H1 (cell line): ENCODE results near the gene ZNF513. TPM values are rescaled to one million over a fixed set of nuclear protein-coding genes. Genes with fewer than 3 reads are reported as not detected.

Source experiments
- CTCF ChIA-PET: fragments of 300-600 bp; sonication (Branson Sonifier 250); formaldehyde crosslinking; loops from one replicate; lab custom pipeline; 2021; ENCODE audit not compliant: partially characterized antibody; lab: Charles Lee
- POLR2A ChIA-PET: fragments of 300-600 bp; sonication (Branson Sonifier 250); formaldehyde crosslinking; loops from one replicate; lab custom pipeline; 2021; ENCODE audit warnings: inconsistent platforms; ENCODE audit not compliant: partially characterized antibody; lab: Charles Lee
- DNase-seq, 2 experiments: peaks; one replicate each; pipeline versions ENCODE4 v3.0.0 to v3.0.0-alpha.2; 2010 to 2022; ENCODE audit warnings: low spot score in 2 of 2, low read depth in 1 of 2, mixed read lengths in 1 of 2
- FAIRE-seq: peaks from 2 replicates; lab custom pipeline; 2011; peaks lifted over from hg19 to GRCh38; lab: Jason Lieb, UNC
- H2AFZ ChIP-seq: 2 replicates; pipeline ENCODE4 v1.8.1; 2012; ENCODE audit warnings: low read length, inconsistent platforms
- H2AK5ac ChIP-seq: 2 replicates; pipeline ENCODE4 v1.6.1; 2013; ENCODE audit warnings: low read depth, low read length
- H2BK120ac ChIP-seq: replicated peaks from 2 replicates; pipeline ENCODE3; 2013; ENCODE audit warnings: low read depth, low read length, inconsistent platforms
- H2BK12ac ChIP-seq: 2 replicates; pipeline ENCODE4 v1.6.1; 2013; ENCODE audit warnings: low read depth, low read length
- H2BK15ac ChIP-seq: 2 replicates; pipeline ENCODE4 v1.6.1; 2013; ENCODE audit warnings: low read length
- H2BK20ac ChIP-seq: 2 replicates; pipeline ENCODE4 v1.6.1; 2013; ENCODE audit warnings: low read length
- H2BK5ac ChIP-seq: 2 replicates; pipeline ENCODE4 v1.6.1; 2013; ENCODE audit warnings: low read depth, low read length
- H3K14ac ChIP-seq: 2 replicates; pipeline ENCODE4 v1.6.1; 2013; ENCODE audit warnings: inconsistent platforms; ENCODE audit not compliant: insufficient read length
- H3K18ac ChIP-seq: 2 replicates; pipeline ENCODE4 v1.6.1; 2013; ENCODE audit warnings: low read length; ENCODE audit errors: extremely low read depth
- H3K23ac ChIP-seq: 2 replicates; pipeline ENCODE4 v1.6.1; 2013; ENCODE audit warnings: inconsistent platforms; ENCODE audit not compliant: insufficient read length
- H3K23me2 ChIP-seq: 2 replicates; pipeline ENCODE4 v1.6.1; 2013; ENCODE audit warnings: low read depth, low read length
- H3K27ac ChIP-seq: 2 replicates; pipeline ENCODE4 v1.6.1; 2011; ENCODE audit warnings: low read depth, low read length, inconsistent platforms
- H3K27me3 ChIP-seq, 4 experiments: replicated peaks in 1 of 4; 1 replicate in 1 of 4; 2 replicates in 3 of 4; pipeline versions ENCODE4 v1.6.1 to v1.8.1; 2011 to 2013; ENCODE audit warnings: low read length in 3 of 4, mild to moderate bottlenecking in 3 of 4, inconsistent platforms in 2 of 4, mixed read lengths in 2 of 4, moderate library complexity in 1 of 4; ENCODE audit not compliant: control insufficient read depth in 3 of 4, insufficient read depth in 3 of 4; ENCODE audit errors: extremely low read depth in 1 of 4
- H3K36me3 ChIP-seq, 4 experiments: 2 replicates each; pipeline versions ENCODE4 v1.6.1 to v1.8.1; 2011 to 2013; ENCODE audit warnings: mild to moderate bottlenecking in 4 of 4, low read length in 3 of 4, moderate library complexity in 2 of 4, control low read depth in 1 of 4, inconsistent platforms in 1 of 4; ENCODE audit not compliant: insufficient read depth in 4 of 4, control insufficient read depth in 2 of 4
- H3K4ac ChIP-seq: replicated peaks from 2 replicates; pipeline ENCODE3; 2013; ENCODE audit warnings: low read length, low read depth, mixed read lengths, inconsistent platforms; ENCODE audit not compliant: insufficient read length
- H3K4me1 ChIP-seq, 4 experiments: replicated peaks in 1 of 4; 1 replicate in 1 of 4; 2 replicates in 3 of 4; pipeline versions ENCODE4 v1.6.1 to v1.8.1; 2011 to 2013; ENCODE audit warnings: low read length in 3 of 4, inconsistent platforms in 2 of 4, mixed read lengths in 1 of 4; ENCODE audit not compliant: insufficient read depth in 4 of 4, control insufficient read depth in 3 of 4
- H3K4me2 ChIP-seq, 2 experiments: 2 replicates each; pipeline versions ENCODE4 v1.6.1 to v1.8.1; 2011 to 2013; ENCODE audit warnings: low read depth in 2 of 2, low read length in 2 of 2, control low read depth in 1 of 2, inconsistent platforms in 1 of 2, mild to moderate bottlenecking in 1 of 2; ENCODE audit not compliant: insufficient read depth in 1 of 2
- H3K4me3 ChIP-seq, 4 experiments: fragments of 200-600, 300-600 bp in 1 of 4; sonication (generic), shearing (Covaris generic), sonication (Bioruptor Twin) in 1 of 4; 2 replicates each; pipeline versions ENCODE4 v1.5.1 to v1.8.1; 2011 to 2016; ENCODE audit warnings: low read length in 4 of 4, low read depth in 3 of 4, control low read depth in 2 of 4, inconsistent platforms in 2 of 4, mild to moderate bottlenecking in 2 of 4, mixed read lengths in 1 of 4, moderate library complexity in 1 of 4; ENCODE audit not compliant: insufficient read depth in 2 of 4; ENCODE audit errors: extremely low read depth in 1 of 4
- H3K56ac ChIP-seq: replicated peaks from 2 replicates; pipeline ENCODE3; 2013; ENCODE audit warnings: low read depth, mild to moderate bottlenecking, mixed read lengths, low read length, inconsistent platforms; ENCODE audit not compliant: insufficient read length
- H3K79me1 ChIP-seq: 2 replicates; pipeline ENCODE4 v1.6.1; 2013; ENCODE audit warnings: low read depth, low read length, control low read depth
- H3K79me2 ChIP-seq, 2 experiments: 2 replicates each; pipeline versions ENCODE4 v1.6.1 to v1.8.1; 2012 to 2013; ENCODE audit warnings: low read length in 2 of 2, mild to moderate bottlenecking in 2 of 2, inconsistent platforms in 1 of 2; ENCODE audit not compliant: insufficient read depth in 2 of 2, control insufficient read depth in 1 of 2
- H3K9ac ChIP-seq, 4 experiments: replicated peaks in 1 of 4; 1 replicate in 1 of 4; 2 replicates in 3 of 4; pipeline versions ENCODE4 v1.6.1 to v1.8.1; 2011 to 2013; ENCODE audit warnings: low read depth in 3 of 4, low read length in 3 of 4, control low read depth in 2 of 4, mild to moderate bottlenecking in 2 of 4, moderate library complexity in 2 of 4, inconsistent platforms in 1 of 4; ENCODE audit errors: extremely low read depth in 1 of 4
- H3K9me3 ChIP-seq, 2 experiments: 2 replicates each; pipeline versions ENCODE4 v1.6.1 to v1.8.1; 2012 to 2013; ENCODE audit warnings: mild to moderate bottlenecking in 2 of 2, moderate library complexity in 2 of 2, control low read depth in 1 of 2, inconsistent platforms in 1 of 2, low read depth in 1 of 2, low read length in 1 of 2, mixed read lengths in 1 of 2; ENCODE audit not compliant: insufficient read depth in 2 of 2
- H4K20me1 ChIP-seq, 2 experiments: replicated peaks in 1 of 2; 2 replicates each; pipeline versions ENCODE3 to v1.8.1; 2011 to 2013; ENCODE audit warnings: inconsistent platforms in 2 of 2, low read length in 2 of 2, mild to moderate bottlenecking in 1 of 2; ENCODE audit not compliant: insufficient read depth in 2 of 2, control insufficient read depth in 1 of 2
- H4K5ac ChIP-seq: 2 replicates; pipeline ENCODE4 v1.6.1; 2013; ENCODE audit warnings: low read length, low read depth, mixed read lengths, inconsistent platforms; ENCODE audit not compliant: insufficient read length
- H4K8ac ChIP-seq: 2 replicates; pipeline ENCODE4 v1.8.0; 2013; ENCODE audit warnings: mild to moderate bottlenecking, moderate library complexity, low read length, inconsistent platforms; ENCODE audit not compliant: insufficient read depth; ENCODE audit errors: extremely low read depth
- H4K91ac ChIP-seq: replicated peaks from 2 replicates; pipeline ENCODE3; 2013; ENCODE audit warnings: low read length, mixed read lengths, inconsistent platforms; ENCODE audit not compliant: insufficient read length
- CBX8 ChIP-seq: fragments of 300-800, 300-1000 bp; sonication (generic); IDR thresholded peaks from 2 replicates; pipeline ENCODE4 v1.7.1; 2016; ENCODE audit warnings: low read depth, low read length, borderline replicate concordance
- E2F6 ChIP-seq: IDR thresholded peaks from 2 replicates; pipeline ENCODE4 v1.6.1; 2012; ENCODE audit warnings: inconsistent platforms
- POLR2AphosphoS5 ChIP-seq: IDR thresholded peaks from 2 replicates; pipeline ENCODE4 v1.6.1; 2011; ENCODE audit warnings: low read depth, low read length
- TEAD4 ChIP-seq: IDR thresholded peaks from 2 replicates; pipeline ENCODE4 v1.6.1; 2012; ENCODE audit warnings: low read depth, low read length, inconsistent platforms, mixed read lengths
- WGBS, 2 experiments: shearing (Covaris generic) in 1 of 2; methylation state at CpG; one replicate each; pipeline versions ENCODE4 v1.1.6 to v1.1.7; 2013 to 2015; ENCODE audit warnings: low lambda C conversion rate in 2 of 2, mixed read lengths in 2 of 2, inconsistent platforms in 1 of 2, low coverage in 1 of 2, missing lambda C conversion rate in 1 of 2; ENCODE audit not compliant: insufficient replicate concordance in 2 of 2, insufficient coverage in 1 of 2, insufficient read length in 1 of 2; ENCODE audit errors: extremely low coverage in 1 of 2, missing lambda C conversion rate in 1 of 2; 5-methylcytosine and 5-hydroxymethylcytosine counted together
- polyA plus RNA-seq, 7 experiments: library from polyadenylated mRNA; depleted of rRNA in 3 of 7; stranded (reverse) in 5 of 7; unstranded in 2 of 7; fragments of >200 nt in 5 of 7; fragments of 200-250 nt in 2 of 7; gene quantifications; 1 replicate in 5 of 7; 2 replicates in 1 of 7; 4 replicates in 1 of 7; pipeline versions ENCODE4 v1.2.1 to v1.2.3, GENCODE V29; 2011 to 2013; ENCODE audit warnings: missing spikeins in 2 of 7, mixed read lengths in 2 of 7
- total RNA-seq: library from RNA; stranded (reverse); fragmentation: NEBNext Ultra II Directional; extraction: Animal tissue kit (Norgen Biotek cat#: 25700); gene quantifications from 2 replicates; pipeline ENCODE4 v1.2.1, GENCODE V29; 2021
- TF ChIP-seq, protein P1 (sequence below): IDR thresholded peaks from 2 replicates; pipeline ENCODE4 v1.6.1; 2012; ENCODE audit warnings: inconsistent platforms

ZNF513 gene
- total and polyA plus RNA-seq, 2 of the 8 experiments (the other 6 are each of a cell fraction or from before 2014, with no cell fraction given): 17.3 to 29.5 TPM

GRCh38 chr2:27428978-27429541 is 48.5 kb upstream of the ZNF513 start:
- POLR2A ChIA-PET: interaction anchor here (0.7 to 4.8 kb wide), 15 partner anchors 11 to 199 kb away, joined by 3 to 48 read pairs (median 4); partner anchors contain the start of genes PPM1G and ZNF513
- H3K79me2 ChIP-seq: peaks cover 3 to 33% of the 10 kb centered on the region in 2 experiments; a peak in 3 of 4 replicates
- no peak for FAIRE-seq
- TF ChIP-seq E2F6: peak; percentile 82
- TF ChIP-seq, protein P1, sequence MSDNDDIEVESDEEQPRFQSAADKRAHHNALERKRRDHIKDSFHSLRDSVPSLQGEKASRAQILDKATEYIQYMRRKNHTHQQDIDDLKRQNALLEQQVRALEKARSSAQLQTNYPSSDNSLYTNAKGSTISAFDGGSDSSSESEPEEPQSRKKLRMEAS: peak; percentile 41
- TF ChIP-seq TEAD4: peak; percentile 73
- no peak for TF ChIP-seq CBX8
- no peak for TF ChIP-seq POLR2AphosphoS5

More at GRCh38 chr2:27428978-27429541, 48.5 kb upstream of the ZNF513 start:
- CTCF ChIA-PET: interaction anchor here (0.8 to 5.0 kb wide), 9 partner anchors 10 to 62 kb away, joined by 3 to 24 read pairs (median 6); partner anchors contain the start of genes EIF2B4, PPM1G and SNX17
- Histone ChIP-seq H2BK120ac (no peak overlapping the region), H2BK12ac (no peak overlapping the region), H3K18ac (peak overlapping the region; percentile 71), H4K91ac (no peak overlapping the region), H2BK5ac (0 out of 2 replicates have a peak overlapping the region, but pooled peaks have one; percentile 75), H2BK20ac (no peak overlapping the region), H2BK15ac (no peak overlapping the region), H4K5ac (no peak overlapping the region), H4K8ac (no peak overlapping the region; the same call in none of the 2 replicates), H3K23ac (no peak overlapping the region), H3K9me3 (no peaks in the 10 kb centered on the region), H3K23me2 (peaks cover 8% of the 10 kb centered on the region; the same call in 1 of the 2 replicates), H3K27ac (peak overlapping the region; percentile 85; the same call in 1 of the 2 replicates), H2AFZ (no peak overlapping the region), H3K27me3 (no peaks in the 10 kb centered on the region), H3K4me2 (peak overlapping the region; percentile 78 to 93), H4K20me1 (peaks cover 5 to 18% of the 10 kb centered on the region in 2 experiments), H2AK5ac (no peak overlapping the region), H3K4ac (peak overlapping the region; percentile 21), H3K14ac (no peak overlapping the region), H3K4me3 (peak overlapping the region; percentile 83 to 94 (median 91)), H3K9ac (peak overlapping the region; percentile 79 to 85 (median 82)), H3K4me1 (no peaks in the 10 kb centered on the region; a peak in 2 of 7 replicates), H3K36me3 (peaks cover 7 to 10% (median 8%) of the 10 kb centered on the region in 4 experiments), H3K79me1 (peaks cover 3% of the 10 kb centered on the region; the same call in 1 of the 2 replicates), H3K56ac (peak overlapping the region; percentile 57)
- DNase-seq: peak in 1 of 2 experiments; percentile 87
- WGBS, 2 experiments: 4% methylated on average over 22 of the region's 51 CpGs; no CpG with 5 or more reads in 1 of the 2 experiments
